GM12878 (cell line): ENCODE results near the gene RETREG1. TPM values are rescaled to one million over a fixed set of nuclear protein-coding genes. Genes with fewer than 3 reads are reported as not detected.

ENCODE experiments used
- ATAC-seq: fragments of 200-7000 bp; cut with Tn5 transposase; 3 replicates; pipeline ENCODE4 v1.9.1; 2020; ENCODE audit warnings: mild to moderate bottlenecking, moderate library complexity
- BruUV-seq: library from RNA; stranded (reverse); fragments of 400-500 nt; replicated peaks from 2 replicates; lab custom pipeline; 2021; lab: Mats Ljungman, UMichigan
- CTCF ChIA-PET: fragments of 300-600 bp; sonication (Branson Sonifier 250); formaldehyde crosslinking; extraction: SDS; loops from one replicate; lab custom pipeline; 2021; ENCODE audit warnings: inconsistent platforms; lab: Yijun Ruan, JAX
- POLR2A ChIA-PET: fragments of 350-600 bp; formaldehyde crosslinking; extraction: SDS; loops from one replicate; lab custom pipeline; 2021; ENCODE audit warnings: inconsistent platforms; lab: Charles Lee
- RAD21 ChIA-PET: fragments of 300-600 bp; sonication (Branson Sonifier 250); formaldehyde crosslinking; loops from one replicate; lab custom pipeline; 2023; ENCODE audit warnings: antibody characterized with exemption; ENCODE audit not compliant: unreplicated experiment; lab: Charles Lee
- SMC1A ChIA-PET: fragments of 300-600 bp; sonication (Branson Sonifier 250); formaldehyde crosslinking; loops from one replicate; lab custom pipeline; 2023; ENCODE audit not compliant: unreplicated experiment, uncharacterized antibody; lab: Charles Lee
- DNase-seq: peaks from one replicate; pipeline ENCODE4 v3.0.0-alpha.2; 2011; ENCODE audit warnings: low read depth, low spot score
- FAIRE-seq: peaks from 3 replicates; lab custom pipeline; 2011; peaks lifted over from hg19 to GRCh38; lab: Jason Lieb, UNC
- H2AFZ ChIP-seq: 2 replicates; pipeline ENCODE4 v1.6.0; 2011; ENCODE audit warnings: low read depth, low read length, control low read depth; ENCODE audit not compliant: control insufficient read depth
- H3K27ac ChIP-seq: 2 replicates; pipeline ENCODE4 v1.5.1; 2011; ENCODE audit warnings: control low read depth; ENCODE audit not compliant: control insufficient read depth, insufficient read depth
- H3K27me3 ChIP-seq, 2 experiments: replicated peaks in 1 of 2; 2 replicates each; pipeline versions ENCODE4 v1.6.0 to v1.6.1; 2011; ENCODE audit warnings: low read length in 1 of 2; ENCODE audit not compliant: control insufficient read depth in 2 of 2, insufficient read depth in 2 of 2
- H3K36me3 ChIP-seq, 2 experiments: 2 replicates each; pipeline ENCODE4 v1.5.1; 2011; ENCODE audit warnings: low read length in 1 of 2; ENCODE audit not compliant: control insufficient read depth in 2 of 2, insufficient read depth in 2 of 2
- H3K4me1 ChIP-seq: 2 replicates; pipeline ENCODE4 v1.6.1; 2011; ENCODE audit warnings: mild to moderate bottlenecking, low read length, moderate library complexity, mixed read lengths; ENCODE audit not compliant: control insufficient read depth, insufficient read depth
- H3K4me2 ChIP-seq: 2 replicates; pipeline ENCODE4 v1.6.0; 2011; ENCODE audit warnings: control low read depth; ENCODE audit not compliant: control insufficient read depth, insufficient read depth
- H3K4me3 ChIP-seq: fragments of 200-600 bp; sonication (generic); 2 replicates; pipeline ENCODE4 v1.5.1; 2016
- H3K79me2 ChIP-seq: 2 replicates; pipeline ENCODE4 v1.6.0; 2011; ENCODE audit warnings: low read length; ENCODE audit not compliant: control insufficient read depth, insufficient read depth
- H3K9ac ChIP-seq: 2 replicates; pipeline ENCODE4 v1.8.0; 2011; ENCODE audit warnings: low read length, control low read depth, mixed read lengths; ENCODE audit not compliant: control insufficient read depth, insufficient read depth
- H3K9me3 ChIP-seq: replicated peaks from 3 replicates; pipeline ENCODE4 v1.5.1; 2011; ENCODE audit warnings: mild to moderate bottlenecking, low read length; ENCODE audit not compliant: control insufficient read depth, insufficient read depth
- H4K20me1 ChIP-seq: 2 replicates; pipeline ENCODE4 v1.6.0; 2011; ENCODE audit not compliant: control insufficient read depth, insufficient read depth
- ASH2L ChIP-seq: fragments of 300-600, 200-600 bp; sonication (generic); IDR thresholded peaks from 2 replicates; pipeline ENCODE4 v1.6.1; 2017; ENCODE audit warnings: low read depth, mild to moderate bottlenecking, borderline replicate concordance
- BACH1 ChIP-seq: fragments of 450-650 bp; IDR thresholded peaks from 2 replicates; pipeline ENCODE4 v1.6.1; 2017; ENCODE audit warnings: mild to moderate bottlenecking, borderline replicate concordance
- KAT2A ChIP-seq: conservative IDR thresholded peaks from 2 replicates; pipeline ENCODE4 v1.6.1; 2011; ENCODE audit warnings: low read depth, low read length; ENCODE audit not compliant: control insufficient read depth
- KLF5 ChIP-seq: fragments of 450-650 bp; IDR thresholded peaks from 2 replicates; pipeline ENCODE4 v1.6.1; 2014; ENCODE audit warnings: mild to moderate bottlenecking; ENCODE audit not compliant: partially characterized antibody
- MTA2 ChIP-seq: fragments of 450-650 bp; IDR thresholded peaks from 2 replicates; pipeline ENCODE4 v1.6.1; 2016; ENCODE audit warnings: low read depth, mild to moderate bottlenecking, moderate library complexity
- MYB ChIP-seq: fragments of 150-350 bp; IDR thresholded peaks from 2 replicates; pipeline ENCODE4 v1.6.1; 2014; ENCODE audit warnings: mild to moderate bottlenecking, low read depth, low read length, borderline replicate concordance
- NFYA ChIP-seq: IDR thresholded peaks from 2 replicates; pipeline ENCODE4 v1.6.1; 2011; ENCODE audit warnings: low read depth, mild to moderate bottlenecking, low read length, improper control_type of control experiment, borderline replicate concordance
- NR2F1 ChIP-seq: fragments of 450-650 bp; conservative IDR thresholded peaks from 2 replicates; pipeline ENCODE4 v1.6.1; 2017; ENCODE audit warnings: mild to moderate bottlenecking
- PML ChIP-seq: IDR thresholded peaks from 2 replicates; pipeline ENCODE4 v1.6.1; 2012; ENCODE audit warnings: low read length, inconsistent platforms
- SPI1 ChIP-seq: IDR thresholded peaks from 2 replicates; pipeline ENCODE4 v1.6.1; 2011; ENCODE audit warnings: low read depth, mild to moderate bottlenecking, low read length, moderate library complexity, borderline replicate concordance; ENCODE audit not compliant: insufficient read depth
- YBX1 ChIP-seq: fragments of 450-650 bp; IDR thresholded peaks from 2 replicates; pipeline ENCODE4 v1.6.1; 2016; ENCODE audit warnings: antibody characterized with exemption
- ZNF622 ChIP-seq: fragments of 450-650 bp; IDR thresholded peaks from 2 replicates; pipeline ENCODE4 v1.6.1; 2017; ENCODE audit warnings: mild to moderate bottlenecking, inconsistent platforms
- ZSCAN29 ChIP-seq: fragments of 450-650 bp; IDR thresholded peaks from 2 replicates; pipeline ENCODE4 v1.6.1; 2017; ENCODE audit warnings: mild to moderate bottlenecking, moderate library complexity
- WGBS: methylation state at CpG from one replicate; pipeline ENCODE4 v1.1.6; 2016; ENCODE audit warnings: low lambda C conversion rate; ENCODE audit not compliant: insufficient replicate concordance, insufficient coverage; ENCODE audit errors: missing lambda C conversion rate; 5-methylcytosine and 5-hydroxymethylcytosine counted together
- in situ Hi-C: fragments of 300-500 bp; cut with MboI; formaldehyde crosslinking; loops from 9 replicates; pipeline ENCODE4 v1.14.3; 2018; ENCODE audit warnings: mixed read lengths
- intact Hi-C: fragments of 100-400 bp; cut with micrococcal nuclease; formaldehyde crosslinking; loops from one replicate; pipeline ENCODE4 v1.14.2; 2022; ENCODE audit not compliant: unreplicated experiment
- polyA plus RNA-seq, 11 experiments: library from polyadenylated mRNA; depleted of rRNA in 4 of 11; unstranded in 6 of 11; stranded (reverse) in 5 of 11; fragments of >200 nt; fragmentation: Nextera tagmentation in 4 of 11; fragmentation: Illumina TruSeq in 1 of 11; extraction: Ambion mirVana in 4 of 11; extraction: Trizol in 1 of 11; gene quantifications; 1 replicate in 1 of 11; 2 replicates in 10 of 11; pipeline versions ENCODE4 v1.2.1 to v1.2.3, GENCODE V29; 2011 to 2016; ENCODE audit warnings: inconsistent platforms in 2 of 11, missing spikeins in 2 of 11, low read depth in 1 of 11
- total RNA-seq, 4 experiments: library from RNA; depleted of rRNA in 3 of 4; stranded (reverse); fragments of >200 nt in 3 of 4; fragmentation: Illumina TruSeq in 1 of 4; extraction: Trizol in 1 of 4; gene quantifications; 2 replicates each; pipeline versions ENCODE4 v1.2.1 to v1.2.3, GENCODE V29; 2013 to 2021

Gene RETREG1
- total and polyA plus RNA-seq, 10 of the 15 experiments (the other 5 are each of a cell fraction or from before 2014, with no cell fraction given) = 3.9 to 8.9 (median 6.4) TPM

- ChIA-PET SMC1A (no interaction called here), POLR2A (no interaction called here), CTCF (no interaction called here), RAD21 (no interaction called here)
- Histone ChIP-seq H4K20me1 (no peaks in the 10 kb centered on the region), H3K4me2 (no peak overlapping the region), H3K36me3 (no peaks in the 10 kb centered on the region), H2AFZ (no peak overlapping the region), H3K79me2 (no peaks in the 10 kb centered on the region), H3K27me3 (no peaks in the 10 kb centered on the region), H3K27ac (no peak overlapping the region), H3K4me3 (no peak overlapping the region), H3K4me1 (no peaks in the 10 kb centered on the region), H3K9me3 (no peaks in the 10 kb centered on the region), H3K9ac (no peak overlapping the region)
- WGBS = 0% methylated on average over 1 of the region's 1 CpG
- FAIRE-seq (no peak), ATAC-seq (no peak), DNase-seq (no peak)
- no TSS peak for BruUV-seq
- in situ Hi-C loops (no loop called here), intact Hi-C loops (no loop called here)
- TF ChIP-seq MYB (no peak), BACH1 (no peak), KLF5 (no peak), ZSCAN29 (no peak), MTA2 (no peak), YBX1 (no peak), KAT2A (no peak), PML (no peak), NFYA (no peak), ZNF622 (no peak)
Observed at GRCh38 chr5:16606628-16607027, 10.2 kb downstream of the RETREG1 start.

GRCh38 chr5:16603701-16604100 lies 13.1 kb downstream of the RETREG1 start:
- no peak overlapping the region for H2AFZ ChIP-seq
- BruUV-seq = no TSS peak
- CTCF ChIA-PET = no interaction called here
- peak; percentile 83 for ATAC-seq
- TF ChIP-seq SPI1 (0 out of 2 replicates have a peak, but pooled peaks have one; percentile 23), NR2F1 (peak; percentile 66), ASH2L (no peak)
- TF ChIP-seq, all 136 proteins: peak for 2
- no peak overlapping the region for H3K4me3 ChIP-seq
- in situ Hi-C loops = no loop called here
- no peaks in the 10 kb centered on the region for H3K27me3 ChIP-seq
- H4K20me1 ChIP-seq = no peaks in the 10 kb centered on the region
- no peak overlapping the region for H3K27ac ChIP-seq
- ChIA-PET POLR2A (no interaction called here), RAD21 (no interaction called here), SMC1A (interaction anchor here (1.4 kb wide), 1 partner anchor 18 kb away, joined by 3 read pairs; no protein-coding TSS in a partner anchor)
- no peak for DNase-seq
- H3K36me3 ChIP-seq = no peaks in the 10 kb centered on the region
- H3K79me2 ChIP-seq = no peaks in the 10 kb centered on the region
- H3K4me2 ChIP-seq = no peak overlapping the region
- intact Hi-C loops = no loop called here
- no peaks in the 10 kb centered on the region for H3K4me1 ChIP-seq
- H3K9me3 ChIP-seq = no peaks in the 10 kb centered on the region
- WGBS = 20% methylated on average over 6 of the region's 6 CpGs
- no peak overlapping the region for H3K9ac ChIP-seq
- FAIRE-seq = no peak
